Body of pancreas (tissue), 4 donors: Measurements from ENCODE around the gene USP24.

ENCODE experiments used
- POLR2A ChIP-seq, 3 donors: fragments of 450-650 bp; IDR thresholded peaks; one replicate each; pipeline ENCODE4 v1.6.1; 2016; ENCODE audit warnings: antibody characterized with exemption in 3 of 3, mild to moderate bottlenecking in 2 of 3
- TF ChIP-seq, protein P1 (sequence below), 7 experiments: fragments of 450-650 bp in 4 of 7; fragments of 200-600 bp in 3 of 7; sonication (generic) in 3 of 7; IDR thresholded peaks; one replicate each; pipeline ENCODE4 v1.5.1; 2016 to 2019; ENCODE audit warnings: antibody characterized with exemption in 7 of 7

DNA sequence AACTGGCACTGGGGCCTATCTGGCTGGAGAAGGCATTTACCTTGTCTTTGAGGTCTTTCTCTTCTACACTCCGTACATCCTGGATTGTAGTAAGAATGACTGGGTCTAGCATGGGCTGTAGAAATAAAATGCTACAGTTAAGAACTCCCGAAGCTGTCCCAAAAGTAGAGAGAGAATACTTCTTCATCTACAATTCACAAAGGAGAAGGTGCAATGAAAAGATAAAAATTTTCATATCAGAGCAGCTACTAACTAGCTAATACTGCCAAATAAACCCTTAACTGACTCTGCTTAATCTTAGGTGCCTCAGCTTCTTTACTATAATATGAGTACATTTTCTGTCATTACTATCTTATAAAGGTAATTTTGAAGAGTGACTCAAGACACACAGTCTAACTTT lies 55.6 kb downstream of the USP24 start:
- TF ChIP-seq, protein P1, sequence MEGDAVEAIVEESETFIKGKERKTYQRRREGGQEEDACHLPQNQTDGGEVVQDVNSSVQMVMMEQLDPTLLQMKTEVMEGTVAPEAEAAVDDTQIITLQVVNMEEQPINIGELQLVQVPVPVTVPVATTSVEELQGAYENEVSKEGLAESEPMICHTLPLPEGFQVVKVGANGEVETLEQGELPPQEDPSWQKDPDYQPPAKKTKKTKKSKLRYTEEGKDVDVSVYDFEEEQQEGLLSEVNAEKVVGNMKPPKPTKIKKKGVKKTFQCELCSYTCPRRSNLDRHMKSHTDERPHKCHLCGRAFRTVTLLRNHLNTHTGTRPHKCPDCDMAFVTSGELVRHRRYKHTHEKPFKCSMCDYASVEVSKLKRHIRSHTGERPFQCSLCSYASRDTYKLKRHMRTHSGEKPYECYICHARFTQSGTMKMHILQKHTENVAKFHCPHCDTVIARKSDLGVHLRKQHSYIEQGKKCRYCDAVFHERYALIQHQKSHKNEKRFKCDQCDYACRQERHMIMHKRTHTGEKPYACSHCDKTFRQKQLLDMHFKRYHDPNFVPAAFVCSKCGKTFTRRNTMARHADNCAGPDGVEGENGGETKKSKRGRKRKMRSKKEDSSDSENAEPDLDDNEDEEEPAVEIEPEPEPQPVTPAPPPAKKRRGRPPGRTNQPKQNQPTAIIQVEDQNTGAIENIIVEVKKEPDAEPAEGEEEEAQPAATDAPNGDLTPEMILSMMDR (IDR thresholded peaks at IDR 0.05), result no peak
- TF ChIP-seq POLR2A (IDR thresholded peaks at IDR 0.05), result no peak
